Mesendoderm (in vitro differentiated cells): ENCODE measurements around the gene MRPL20.
A peak's percentile ranks its signal among the peaks of the same experiment; 100 is the strongest.

Source experiments
- DNase-seq: peaks from one replicate; pipeline ENCODE4 v3.0.0; 2013
- H2AK5ac ChIP-seq: 2 replicates; pipeline ENCODE4 v1.6.1; 2013; ENCODE audit warnings: low read length, inconsistent platforms
- H2BK120ac ChIP-seq: 2 replicates; pipeline ENCODE4 v1.6.1; 2013; ENCODE audit warnings: low read depth, mild to moderate bottlenecking, low read length, moderate library complexity, mixed read lengths
- H2BK15ac ChIP-seq: replicated peaks from 2 replicates; pipeline ENCODE4 v1.6.1; 2013; ENCODE audit warnings: low read depth, mild to moderate bottlenecking, moderate library complexity
- H2BK5ac ChIP-seq: 2 replicates; pipeline ENCODE4 v1.6.1; 2013; ENCODE audit warnings: low read length, inconsistent platforms
- H3K18ac ChIP-seq: 2 replicates; pipeline ENCODE4 v1.6.1; 2013; ENCODE audit warnings: mild to moderate bottlenecking, low read length, mixed read lengths
- H3K23ac ChIP-seq: one replicate; pipeline ENCODE4 v1.6.1; 2013; ENCODE audit warnings: low read length
- H3K27ac ChIP-seq: 2 replicates; pipeline ENCODE4 v1.5.1; 2013; ENCODE audit warnings: low read depth, mild to moderate bottlenecking, inconsistent platforms, low read length, moderate library complexity
- H3K27me3 ChIP-seq: 2 replicates; pipeline ENCODE4 v1.6.1; 2013; ENCODE audit warnings: low read length, control low read depth, mild to moderate bottlenecking, inconsistent platforms; ENCODE audit not compliant: insufficient read depth, poor library complexity
- H3K36me3 ChIP-seq: 2 replicates; pipeline ENCODE4 v1.6.1; 2013; ENCODE audit warnings: low read length, inconsistent platforms; ENCODE audit not compliant: control insufficient read depth, insufficient read depth
- H3K4ac ChIP-seq: one replicate; pipeline ENCODE4 v1.6.1; 2013; ENCODE audit warnings: low read depth, mild to moderate bottlenecking, low read length, moderate library complexity
- H3K4me1 ChIP-seq: 2 replicates; pipeline ENCODE4 v1.6.1; 2013; ENCODE audit warnings: low read depth, low read length, inconsistent platforms; ENCODE audit not compliant: control insufficient read depth
- H3K4me2 ChIP-seq: 2 replicates; pipeline ENCODE4 v1.6.1; 2013; ENCODE audit warnings: low read length
- H3K4me3 ChIP-seq: 2 replicates; pipeline ENCODE4 v1.5.1; 2013; ENCODE audit warnings: mild to moderate bottlenecking, low read length
- H3K56ac ChIP-seq: one replicate; pipeline ENCODE4 v1.6.1; 2013; ENCODE audit warnings: low read length
- H3K79me1 ChIP-seq: 2 replicates; pipeline ENCODE4 v1.6.1; 2013; ENCODE audit warnings: low read length, inconsistent platforms
- H3K79me2 ChIP-seq: 2 replicates; pipeline ENCODE4 v1.6.1; 2013; ENCODE audit warnings: mild to moderate bottlenecking, low read length; ENCODE audit not compliant: control insufficient read depth, insufficient read depth
- H3K9ac ChIP-seq: 2 replicates; pipeline ENCODE4 v1.6.1; 2013; ENCODE audit warnings: low read length, inconsistent platforms
- H4K5ac ChIP-seq: one replicate; pipeline ENCODE4 v1.6.1; 2013; ENCODE audit warnings: low read length
- H4K8ac ChIP-seq: one replicate; pipeline ENCODE4 v1.6.1; 2013; ENCODE audit warnings: low read depth, mild to moderate bottlenecking, control low read depth, low read length, moderate library complexity
- WGBS: extraction: QIAGEN DNeasy Blood & Tissue Kit; methylation state at CpG from one replicate; pipeline ENCODE4 v1.1.7; 2013; ENCODE audit warnings: low lambda C conversion rate, missing lambda C conversion rate; ENCODE audit not compliant: insufficient coverage; ENCODE audit errors: extremely low coverage; 5-methylcytosine and 5-hydroxymethylcytosine counted together

MRPL20 gene

DNA sequence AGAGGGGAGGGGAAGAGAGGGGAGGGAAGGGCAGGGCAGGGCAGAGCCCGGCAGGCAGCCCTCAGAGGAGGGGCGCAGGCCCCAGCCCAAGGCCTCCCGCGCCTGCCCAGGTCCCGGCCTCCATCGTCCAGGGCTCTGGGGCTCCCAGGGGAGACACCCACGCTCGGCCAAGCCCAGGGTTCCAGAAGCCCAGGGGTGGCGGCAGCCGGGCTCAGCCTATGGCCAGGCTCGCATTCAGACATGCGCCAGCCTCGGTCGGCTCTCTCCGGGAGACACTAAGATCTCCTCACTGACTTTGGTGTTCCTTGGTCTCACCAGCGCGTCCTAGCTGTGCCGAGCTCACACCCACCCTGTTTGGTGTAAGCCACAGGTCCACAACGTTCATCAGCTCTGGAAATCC is 21.1 kb upstream of the MRPL20 start:
- H3K4ac ChIP-seq: no peak overlapping the region
- H3K36me3 ChIP-seq: no peaks in the 10 kb centered on the region
- no peak overlapping the region for H4K5ac ChIP-seq
- H4K8ac ChIP-seq: no peak overlapping the region
- WGBS: no CpG with 5 or more reads among the region's 19 CpGs
- peak overlapping the region; percentile 44 for H3K56ac ChIP-seq
- H3K4me1 ChIP-seq: peaks cover 8% of the 10 kb centered on the region
- H3K9ac ChIP-seq: no peak overlapping the region
- H3K79me1 ChIP-seq: no peaks in the 10 kb centered on the region
- no peak overlapping the region for H2BK5ac ChIP-seq
- H3K4me3 ChIP-seq: no peak overlapping the region
- no peaks in the 10 kb centered on the region for H3K27me3 ChIP-seq
- H3K23ac ChIP-seq: no peak overlapping the region
- no peak overlapping the region for H3K4me2 ChIP-seq
- no peak overlapping the region for H3K27ac ChIP-seq
- no peak overlapping the region for H2AK5ac ChIP-seq
- H3K79me2 ChIP-seq: no peaks in the 10 kb centered on the region
- H3K18ac ChIP-seq: no peak overlapping the region
- peak; percentile 19 for DNase-seq
- H2BK120ac ChIP-seq: no peak overlapping the region
- H2BK15ac ChIP-seq: no peak overlapping the region

- peak; percentile 33 for DNase-seq
- no peaks in the 10 kb centered on the region for H3K36me3 ChIP-seq
- H3K4me3 ChIP-seq: peak overlapping the region; percentile 11
- H2BK120ac ChIP-seq: peak overlapping the region; percentile 39
- no peaks in the 10 kb centered on the region for H3K79me1 ChIP-seq
- H3K56ac ChIP-seq: peak overlapping the region; percentile 85
- H3K27me3 ChIP-seq: no peaks in the 10 kb centered on the region
- no peak overlapping the region for H3K27ac ChIP-seq
- peaks cover 11% of the 10 kb centered on the region for H3K4me1 ChIP-seq
- H3K9ac ChIP-seq: peak overlapping the region; percentile 54
- H3K4me2 ChIP-seq: no peak overlapping the region
- peak overlapping the region; percentile 90 for H3K18ac ChIP-seq
- H2BK15ac ChIP-seq: peak overlapping the region; percentile 47
- no peak overlapping the region for H4K5ac ChIP-seq
- WGBS: no CpG with 5 or more reads among the region's 22 CpGs
- no peak overlapping the region for H2AK5ac ChIP-seq
- peak overlapping the region; percentile 76 for H3K4ac ChIP-seq
- no peak overlapping the region for H3K23ac ChIP-seq
- H4K8ac ChIP-seq: peak overlapping the region; percentile 96
- H2BK5ac ChIP-seq: no peak overlapping the region
- no peaks in the 10 kb centered on the region for H3K79me2 ChIP-seq
Measured at GRCh38 chr1:1427820-1428148, 20.7 kb upstream of the MRPL20 start.

DNA sequence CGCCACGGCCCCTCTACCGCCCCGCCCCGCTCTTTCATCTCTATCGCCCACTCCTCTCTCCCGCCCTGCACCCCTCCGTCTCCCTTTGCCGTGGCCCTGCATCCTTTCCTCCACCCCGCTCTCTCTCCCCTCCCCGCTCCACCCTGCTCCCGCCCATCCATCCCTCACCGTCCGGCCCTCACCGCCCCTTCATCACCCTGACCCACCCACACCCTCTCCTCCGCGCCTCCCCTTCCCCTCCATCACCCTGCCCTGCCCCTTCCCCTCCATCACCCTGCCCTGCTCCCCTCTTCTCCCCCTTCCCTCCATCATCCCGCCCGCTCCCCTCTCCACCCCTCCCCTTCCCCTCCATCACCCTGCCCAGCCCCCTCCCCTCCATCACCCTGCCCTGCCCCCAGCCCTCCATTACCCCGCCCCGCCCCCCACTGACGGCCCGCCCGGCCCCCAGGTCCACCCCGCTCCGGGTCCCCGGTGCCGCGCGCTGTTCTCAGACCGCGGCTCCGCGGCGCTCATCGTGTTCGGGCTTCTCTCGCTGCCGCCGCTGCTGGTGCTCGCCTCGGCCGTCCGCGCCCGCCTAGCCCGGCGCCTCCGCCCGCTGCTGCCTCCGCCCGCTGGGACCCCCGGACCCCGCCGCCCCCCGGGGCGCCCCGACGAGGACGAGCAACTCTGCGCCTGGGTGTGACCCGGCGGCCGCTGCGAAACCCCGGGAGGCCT is 20.2 kb upstream of the MRPL20 start:
- WGBS: 100% methylated on average over 2 of the region's 66 CpGs
- Histone ChIP-seq H3K27ac (no peak overlapping the region), H3K4ac (peak overlapping the region; percentile 76), H3K56ac (peak overlapping the region; percentile 85), H3K4me2 (no peak overlapping the region), H2BK5ac (no peak overlapping the region), H2AK5ac (no peak overlapping the region), H3K18ac (peak overlapping the region; percentile 90), H3K9ac (peak overlapping the region; percentile 54), H2BK120ac (peak overlapping the region; percentile 39), H3K23ac (no peak overlapping the region), H3K79me1 (no peaks in the 10 kb centered on the region), H3K4me1 (peaks cover 11% of the 10 kb centered on the region), H2BK15ac (peak overlapping the region; percentile 47), H3K79me2 (no peaks in the 10 kb centered on the region), H4K5ac (no peak overlapping the region), H3K4me3 (peak overlapping the region; percentile 11), H3K36me3 (no peaks in the 10 kb centered on the region), H3K27me3 (no peaks in the 10 kb centered on the region), H4K8ac (peak overlapping the region; percentile 96)
- peak; percentile 22 for DNase-seq

DNA sequence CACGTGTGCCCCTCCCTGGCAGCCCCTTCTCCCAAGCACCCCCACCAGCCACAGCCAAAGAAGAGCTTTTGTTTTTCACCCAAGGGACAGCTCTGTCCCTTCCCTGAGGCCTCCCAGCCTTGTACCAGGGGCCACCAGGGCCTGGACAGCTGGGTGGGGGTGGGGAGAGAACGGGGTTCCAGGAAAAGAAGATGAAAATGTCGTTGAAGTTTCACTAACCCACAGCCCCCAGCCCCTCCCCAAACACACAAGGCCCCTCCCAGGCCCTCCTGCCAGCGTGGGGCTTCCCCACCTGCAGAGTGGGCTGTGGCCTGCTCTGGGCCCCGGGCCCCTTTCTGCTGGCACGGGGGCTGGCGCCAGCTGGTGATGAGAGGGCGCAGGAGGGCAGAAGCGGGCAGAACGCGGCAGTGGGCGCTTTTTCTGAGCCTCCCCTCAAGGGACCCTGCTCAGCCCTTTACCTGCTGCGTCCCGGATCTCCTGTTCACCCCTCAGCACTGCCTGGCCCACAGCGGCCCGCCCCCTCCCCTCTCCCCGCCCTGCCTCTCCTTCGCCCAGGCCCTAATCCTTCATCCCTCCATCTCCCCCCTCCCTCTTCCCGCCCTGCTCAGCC is 19.5 kb upstream of the MRPL20 start:
- H3K18ac ChIP-seq: peak overlapping the region; percentile 89
- no peaks in the 10 kb centered on the region for H3K79me2 ChIP-seq
- H4K8ac ChIP-seq: no peak overlapping the region
- H3K4me2 ChIP-seq: no peak overlapping the region
- peak overlapping the region; percentile 63 for H3K56ac ChIP-seq
- H2AK5ac ChIP-seq: no peak overlapping the region
- H2BK15ac ChIP-seq: no peak overlapping the region
- H3K23ac ChIP-seq: no peak overlapping the region
- H3K4me3 ChIP-seq: no peak overlapping the region
- no peak overlapping the region for H2BK5ac ChIP-seq
- no peaks in the 10 kb centered on the region for H3K36me3 ChIP-seq
- H3K4ac ChIP-seq: peak overlapping the region; percentile 84
- H4K5ac ChIP-seq: no peak overlapping the region
- no peaks in the 10 kb centered on the region for H3K79me1 ChIP-seq
- peak overlapping the region; percentile 49 for H3K9ac ChIP-seq
- peak; percentile 72 for DNase-seq
- no peak overlapping the region for H2BK120ac ChIP-seq
- H3K4me1 ChIP-seq: peaks cover 8% of the 10 kb centered on the region
- H3K27me3 ChIP-seq: no peaks in the 10 kb centered on the region
- WGBS: no CpG with 5 or more reads among the region's 19 CpGs
- H3K27ac ChIP-seq: no peak overlapping the region

GRCh38 chr1:1425753-1426495 is 18.8 kb upstream of the MRPL20 start:
- H4K5ac ChIP-seq: no peak overlapping the region
- H3K18ac ChIP-seq: peak overlapping the region; percentile 89
- no CpG with 5 or more reads among the region's 33 CpGs for WGBS
- peak overlapping the region; percentile 89 for H2AK5ac ChIP-seq
- peak overlapping the region; percentile 84 for H3K4ac ChIP-seq
- no peak overlapping the region for H3K27ac ChIP-seq
- H2BK15ac ChIP-seq: no peak overlapping the region
- H2BK5ac ChIP-seq: peak overlapping the region; percentile 72
- H3K36me3 ChIP-seq: no peaks in the 10 kb centered on the region
- H4K8ac ChIP-seq: no peak overlapping the region
- H3K23ac ChIP-seq: no peak overlapping the region
- no peak overlapping the region for H2BK120ac ChIP-seq
- H3K56ac ChIP-seq: peak overlapping the region; percentile 63
- no peaks in the 10 kb centered on the region for H3K27me3 ChIP-seq
- no peak overlapping the region for H3K4me3 ChIP-seq
- peak overlapping the region; percentile 5 for H3K4me2 ChIP-seq
- no peaks in the 10 kb centered on the region for H3K79me1 ChIP-seq
- H3K9ac ChIP-seq: peak overlapping the region; percentile 49
- no peaks in the 10 kb centered on the region for H3K79me2 ChIP-seq
- DNase-seq: peak; percentile 69
- H3K4me1 ChIP-seq: peaks cover 5% of the 10 kb centered on the region
